Thymus (tissue), 14 donors: ENCODE data around the gene GNPAT. TPM values are rescaled to one million over a fixed set of nuclear protein-coding genes. Genes with fewer than 3 reads are reported as not detected.

Experiments
- DNase-seq, 9 donors: peaks; one replicate each; pipeline ENCODE4 v3.0.0-alpha.2; 2013; ENCODE audit warnings: low spot score in 9 of 9, low read depth in 6 of 9, missing footprints in 1 of 9
- H3K27ac ChIP-seq, 2 donors: one replicate each; pipeline ENCODE4 v1.5.1; 2013; ENCODE audit warnings: control low read depth in 1 of 2, low read depth in 1 of 2, low read length in 1 of 2, mild to moderate bottlenecking in 1 of 2, moderate library complexity in 1 of 2
- H3K27me3 ChIP-seq, 2 donors: one replicate each; pipeline ENCODE4 v1.5.1; 2013; ENCODE audit warnings: low read length in 1 of 2; ENCODE audit not compliant: control insufficient read depth in 2 of 2, insufficient read depth in 1 of 2
- H3K36me3 ChIP-seq, 2 donors: one replicate each; pipeline ENCODE4 v1.5.1; 2013; ENCODE audit warnings: low read length in 1 of 2, mild to moderate bottlenecking in 1 of 2, moderate library complexity in 1 of 2; ENCODE audit not compliant: control insufficient read depth in 2 of 2, insufficient read depth in 2 of 2
- H3K4me1 ChIP-seq, 2 donors: one replicate each; pipeline ENCODE4 v1.5.1; 2013; ENCODE audit warnings: low read length in 2 of 2; ENCODE audit not compliant: control insufficient read depth in 2 of 2, insufficient read depth in 2 of 2
- H3K4me3 ChIP-seq, 2 donors: one replicate each; pipeline ENCODE4 v1.5.1; 2013; ENCODE audit warnings: low read length in 2 of 2, control low read depth in 1 of 2, mild to moderate bottlenecking in 1 of 2
- H3K9me3 ChIP-seq, 2 donors: one replicate each; pipeline ENCODE4 v1.5.1; 2013; ENCODE audit warnings: low read length in 1 of 2, mild to moderate bottlenecking in 1 of 2; ENCODE audit not compliant: control insufficient read depth in 2 of 2, insufficient read depth in 1 of 2
- WGBS: extraction: QIAGEN DNeasy Blood & Tissue Kit; methylation state at CpG from one replicate; pipeline ENCODE4 v1.1.7; 2013; 5-methylcytosine and 5-hydroxymethylcytosine counted together
- long read RNA-seq, 10 donors: transcript quantifications; one replicate each; lab custom pipeline, GENCODE V29; 2026
- polyA plus RNA-seq: library from polyadenylated mRNA; stranded (reverse); fragments of 200-250 nt; gene quantifications from one replicate; pipeline ENCODE4 v1.2.3, GENCODE V29; 2013
- total RNA-seq: library from RNA; stranded (reverse); fragments of 120-200 nt; gene quantifications from one replicate; pipeline ENCODE4 v1.2.4, GENCODE V29; 2013
- donor health status: healthy.

Gene GNPAT
- total RNA-seq (45.9 TPM), polyA plus RNA-seq (54.3 TPM)
- long read RNA-seq, donor 1: 0 reads
- long read RNA-seq, donor 2, transcript GNPAT-201 (16 exons, 2,643 nt): major isoform, 17 of 41 reads
- long read RNA-seq, donor 2, partial matches to known transcripts: 22 of 41 reads
- long read RNA-seq, donor 2, other reads (novel, unspliced or antisense): 0 of 41 reads
- long read RNA-seq, donor 3, transcript GNPAT-201 (16 exons, 2,643 nt): major isoform, 16 of 30 reads
- long read RNA-seq, donor 3, partial matches to known transcripts: 11 of 30 reads
- long read RNA-seq, donor 3, other reads (novel, unspliced or antisense): 0 of 30 reads
- long read RNA-seq, donor 4, partial matches to known transcripts: 0 of 5 reads
- long read RNA-seq, donor 4, other reads (novel, unspliced or antisense): 0 of 5 reads
- long read RNA-seq, donor 5, transcript GNPAT-201 (16 exons, 2,643 nt): major isoform, 12 of 27 reads
- long read RNA-seq, donor 5, partial matches to known transcripts: 13 of 27 reads
- long read RNA-seq, donor 5, other reads (novel, unspliced or antisense): 0 of 27 reads
- long read RNA-seq, donor 6, transcript GNPAT-201 (16 exons, 2,643 nt): major isoform, 7 of 15 reads
- long read RNA-seq, donor 6, partial matches to known transcripts: 8 of 15 reads
- long read RNA-seq, donor 6, other reads (novel, unspliced or antisense): 0 of 15 reads
- long read RNA-seq, donor 7, transcript GNPAT-201 (16 exons, 2,643 nt): major isoform, 11 of 11 reads
- long read RNA-seq, donor 7, partial matches to known transcripts: 0 of 11 reads
- long read RNA-seq, donor 7, other reads (novel, unspliced or antisense): 0 of 11 reads
- long read RNA-seq, donor 8, transcript GNPAT-201 (16 exons, 2,643 nt): major isoform, 6 of 7 reads
- long read RNA-seq, donor 8, partial matches to known transcripts: 0 of 7 reads
- long read RNA-seq, donor 8, other reads (novel, unspliced or antisense): 0 of 7 reads
- long read RNA-seq, donor 9, partial matches to known transcripts: 5 of 9 reads
- long read RNA-seq, donor 9, other reads (novel, unspliced or antisense): 0 of 9 reads
- long read RNA-seq, donor 10, transcript GNPAT-201 (16 exons, 2,643 nt): major isoform, 5 of 5 reads
- long read RNA-seq, donor 10, partial matches to known transcripts: 0 of 5 reads
- long read RNA-seq, donor 10, other reads (novel, unspliced or antisense): 0 of 5 reads

DNA sequence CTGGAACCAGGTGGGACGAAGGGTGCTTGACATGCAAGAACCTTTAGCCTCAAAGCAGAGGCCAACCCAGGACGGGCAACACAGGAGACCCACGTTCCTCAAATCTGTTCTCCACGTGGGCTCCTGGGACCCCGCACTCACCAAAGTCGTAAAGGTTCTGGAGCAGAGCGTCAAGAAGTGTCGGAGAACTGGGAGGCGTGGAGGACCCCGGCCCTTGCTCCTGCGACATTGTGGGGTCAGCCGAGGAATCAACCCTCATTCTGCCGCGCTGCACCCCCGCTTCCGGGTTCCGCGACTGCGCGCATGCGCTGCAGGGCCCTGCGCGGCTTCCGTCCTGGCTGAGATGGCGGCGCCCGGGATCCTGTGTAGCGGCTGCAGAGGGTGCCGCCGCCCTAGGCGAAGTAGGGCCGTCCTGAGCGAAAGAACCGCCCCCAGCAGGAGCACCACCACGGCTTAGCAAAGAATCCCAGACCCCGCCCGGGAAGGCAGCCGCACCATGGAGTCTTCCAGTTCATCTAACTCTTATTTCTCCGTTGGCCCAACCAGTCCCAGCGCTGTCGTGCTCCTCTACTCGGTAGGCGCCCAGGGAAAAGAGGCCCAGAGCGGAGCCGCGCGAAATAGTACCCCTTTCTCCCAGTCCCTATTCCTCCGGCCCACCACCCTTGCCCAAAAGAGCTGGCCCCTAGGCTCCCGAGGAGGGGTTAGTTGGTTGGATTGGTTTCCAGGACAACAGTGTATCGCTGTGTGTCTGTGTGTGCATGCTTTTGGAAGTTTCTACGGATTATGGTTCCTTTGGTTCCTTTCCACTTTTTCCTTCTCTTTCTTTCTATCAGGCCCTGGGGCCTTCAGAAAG lies at the start of gene GNPAT:
TSS of gene GNPAT (plus strand) at position 330 of the 853 bp plus-strand sequence. CDS start at position 497, 167 bp downstream.
- Histone ChIP-seq H3K27ac (peak within 1 kb of the TSS; percentile 64 to 74), H3K9me3 (no peaks in the 10 kb centered on the region), H3K27me3 (no peaks in the 10 kb centered on the region), H3K4me1 (peaks cover 14 to 15% of the 10 kb centered on the region in 2 donors), H3K36me3 (peaks cover 19 to 25% of the 10 kb centered on the region in 2 donors), H3K4me3 (peak within 1 kb of the TSS; percentile 68 to 93)
- DNase-seq: peak; percentile 69 to 95 (median 88)
- under 1% methylated on average over 51 of the region's 51 CpGs for WGBS

DNA sequence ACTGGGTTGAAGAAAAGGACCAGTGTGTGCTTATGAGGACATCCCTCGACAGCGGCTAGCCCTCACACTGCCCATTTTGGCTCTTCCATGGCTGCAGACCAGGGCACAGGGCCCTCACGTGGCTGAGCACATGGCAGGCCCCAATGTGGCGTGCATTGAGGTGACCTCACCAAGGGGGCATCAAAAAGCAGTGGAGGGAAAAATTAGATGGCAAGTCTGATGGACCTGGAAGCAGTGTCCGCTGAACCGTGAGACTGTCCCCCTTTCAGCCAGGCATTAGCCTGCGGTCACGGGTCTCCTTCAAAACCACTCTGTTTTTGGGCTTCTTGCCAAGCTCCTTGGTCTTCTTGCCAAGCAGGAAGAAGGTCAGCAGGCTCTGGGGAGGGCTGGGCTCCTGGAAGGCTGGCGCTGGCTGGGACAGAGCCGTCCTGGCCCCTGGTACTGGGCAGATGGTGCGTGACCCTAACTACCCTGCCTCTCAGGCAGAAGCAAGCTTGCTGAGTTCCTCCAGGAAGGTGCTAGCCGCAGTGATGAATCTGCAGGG lies 48.3 kb upstream of the GNPAT start:
- WGBS: 79% methylated on average over 12 of the region's 12 CpGs
- no peak for DNase-seq
- Histone ChIP-seq H3K4me3 (no peak overlapping the region), H3K36me3 (no peaks in the 10 kb centered on the region), H3K9me3 (peaks cover 0 to 7% of the 10 kb centered on the region in 2 donors), H3K27ac (no peak overlapping the region), H3K27me3 (peaks cover 2 to 19% of the 10 kb centered on the region in 2 donors), H3K4me1 (no peaks in the 10 kb centered on the region)

DNA sequence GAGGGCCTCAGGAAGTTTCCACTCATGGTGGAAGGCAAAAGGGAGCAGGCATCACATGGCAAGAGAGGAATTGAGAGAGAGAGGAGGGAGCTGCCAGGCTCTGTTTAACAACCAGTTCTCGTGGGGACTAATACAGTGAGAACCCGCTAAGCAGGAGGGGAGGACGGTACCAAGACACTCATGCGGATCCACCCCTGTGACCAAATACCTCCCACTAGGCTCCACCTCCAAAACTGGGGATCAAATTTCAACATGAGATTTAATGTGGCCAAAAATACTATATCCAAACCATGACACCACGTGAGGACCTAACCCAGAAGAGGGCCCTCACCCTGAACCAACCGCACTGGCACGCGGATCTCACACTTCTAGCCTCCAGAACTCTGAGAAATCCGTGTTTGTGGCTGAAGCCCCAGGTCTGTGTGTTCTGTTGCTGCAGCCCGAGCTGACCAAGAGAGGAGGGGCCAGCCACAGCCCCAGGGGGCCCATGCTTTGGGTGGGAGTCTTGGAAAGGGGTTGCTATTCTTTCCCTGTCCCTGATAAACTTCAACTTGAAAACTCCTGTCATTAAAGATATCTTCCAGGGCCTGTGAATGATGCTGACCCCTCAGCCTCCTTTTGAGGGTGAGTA lies 47.2 kb upstream of the GNPAT start:
- no peak overlapping the region for H3K4me3 ChIP-seq
- H3K27ac ChIP-seq: no peak overlapping the region
- H3K9me3 ChIP-seq: peaks cover 0 to 7% of the 10 kb centered on the region in 2 donors
- no peak for DNase-seq
- WGBS: 83% methylated on average over 10 of the region's 10 CpGs
- no peaks in the 10 kb centered on the region for H3K4me1 ChIP-seq
- peaks cover 2 to 12% of the 10 kb centered on the region in 2 donors for H3K27me3 ChIP-seq
- H3K36me3 ChIP-seq: no peaks in the 10 kb centered on the region

DNA sequence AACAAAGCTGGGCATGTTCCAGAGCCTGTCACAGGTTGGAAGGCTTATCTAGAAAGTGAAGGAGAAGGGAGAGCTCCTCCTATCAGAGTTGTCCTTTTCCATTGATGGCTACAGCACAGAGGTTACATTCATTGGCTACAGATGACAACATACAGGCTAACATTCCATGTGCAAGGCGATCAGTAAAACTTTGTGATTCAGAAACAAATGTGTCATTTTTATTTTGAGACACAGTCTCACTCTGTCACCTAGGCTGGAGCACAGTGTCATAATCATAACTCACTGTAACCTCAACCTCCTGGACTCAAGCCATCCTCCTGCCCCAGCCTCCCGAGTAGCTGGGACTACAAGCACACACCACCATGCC lies 46.6 kb upstream of the GNPAT start:
- 90% methylated on average over 2 of the region's 2 CpGs for WGBS

DNA sequence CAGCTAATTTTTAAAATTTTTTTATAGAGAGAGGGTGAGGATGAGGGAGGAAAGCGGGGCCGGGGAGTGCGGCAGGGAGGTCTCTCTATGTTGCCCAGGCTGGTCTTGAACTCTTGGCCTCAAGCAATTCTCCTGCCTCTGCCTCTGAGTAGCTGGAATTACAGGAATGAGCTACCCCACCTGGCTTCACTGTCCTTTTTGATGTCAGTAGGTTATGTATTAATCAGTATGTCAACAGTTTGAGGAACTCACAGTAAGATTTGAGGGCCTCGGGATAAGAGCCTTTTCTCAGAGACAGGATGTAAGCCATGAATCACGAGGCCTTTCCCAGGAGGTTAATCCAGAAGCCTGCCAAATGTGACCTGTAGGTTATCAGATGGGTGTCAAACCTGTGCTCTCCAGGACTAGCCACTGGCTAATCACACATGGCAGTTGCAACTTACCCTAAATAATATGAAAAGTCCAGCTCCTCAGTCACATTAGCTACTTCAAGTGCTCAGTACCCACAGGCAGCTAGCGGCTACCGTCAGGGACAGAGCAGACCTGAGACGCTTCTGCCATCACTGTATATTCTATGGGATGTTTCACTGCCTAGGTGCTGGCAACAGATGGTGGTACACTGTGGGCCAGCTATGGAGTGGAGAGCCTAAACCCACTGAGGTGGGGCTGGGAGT lies 46.0 kb upstream of the GNPAT start:
- Histone ChIP-seq H3K27me3 (peaks cover 2 to 12% of the 10 kb centered on the region in 2 donors), H3K27ac (no peak overlapping the region), H3K4me1 (no peaks in the 10 kb centered on the region), H3K9me3 (peaks cover 0 to 7% of the 10 kb centered on the region in 2 donors), H3K4me3 (no peak overlapping the region), H3K36me3 (no peaks in the 10 kb centered on the region)
- WGBS: 87% methylated on average over 8 of the region's 8 CpGs
- DNase-seq: no peak

More for the DNA sequence above, 46.6 kb upstream of the GNPAT start:
- peaks cover 2 to 12% of the 10 kb centered on the region in 2 donors for H3K27me3 ChIP-seq
- peaks cover 0 to 7% of the 10 kb centered on the region in 2 donors for H3K9me3 ChIP-seq
- H3K4me1 ChIP-seq: no peaks in the 10 kb centered on the region
- no peak overlapping the region for H3K4me3 ChIP-seq
- DNase-seq: no peak
- H3K36me3 ChIP-seq: no peaks in the 10 kb centered on the region
- no peak overlapping the region for H3K27ac ChIP-seq

DNA sequence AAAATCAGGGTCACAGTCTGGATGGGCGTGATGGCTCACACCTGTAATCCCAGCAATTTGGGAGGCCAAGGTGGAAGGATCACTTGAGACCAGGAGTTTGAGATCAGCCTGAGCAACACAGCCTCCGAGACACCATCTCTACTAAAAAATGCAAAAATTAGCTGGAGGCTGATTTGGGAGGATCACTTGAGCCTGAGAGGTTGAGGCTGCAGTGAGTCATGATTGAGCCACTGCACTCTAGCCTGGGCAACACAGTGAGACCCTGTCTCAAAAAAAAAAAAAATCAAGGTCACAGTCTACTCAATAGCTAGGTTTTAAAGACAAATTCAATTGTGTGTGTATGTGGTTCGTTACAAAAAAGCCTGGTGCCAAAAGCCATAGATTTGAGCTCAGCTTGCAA lies 44.7 kb upstream of the GNPAT start:
- Histone ChIP-seq H3K4me3 (no peak overlapping the region), H3K9me3 (no peaks in the 10 kb centered on the region), H3K27me3 (peaks cover 2 to 16% of the 10 kb centered on the region in 2 donors), H3K36me3 (no peaks in the 10 kb centered on the region), H3K4me1 (no peaks in the 10 kb centered on the region), H3K27ac (no peak overlapping the region)
- DNase-seq: no peak
- 91% methylated on average over 3 of the region's 3 CpGs for whole genome bisulfite sequencing

DNA sequence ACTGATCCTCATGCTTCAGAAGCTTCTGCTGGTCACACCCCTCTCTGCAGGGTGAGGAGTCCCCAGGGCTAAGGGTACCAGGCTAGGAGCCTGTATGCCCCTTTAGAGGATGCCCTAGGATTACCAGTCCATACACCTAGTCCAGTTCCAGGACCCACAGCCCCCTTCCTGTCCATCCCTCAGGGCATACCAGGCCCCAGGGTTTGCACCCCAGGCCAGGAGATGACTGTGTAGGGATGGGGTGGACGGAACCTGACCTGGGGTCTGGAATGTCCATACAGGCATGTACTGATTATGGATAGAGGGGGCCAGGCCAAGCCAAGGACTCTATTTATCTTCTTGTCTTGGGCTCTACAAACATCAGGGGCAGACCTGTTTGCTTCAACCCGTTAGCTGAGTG lies 44.3 kb upstream of the GNPAT start:
- H3K4me3 ChIP-seq: no peak overlapping the region
- no peak overlapping the region for H3K27ac ChIP-seq
- DNase-seq: no peak
- no peaks in the 10 kb centered on the region for H3K4me1 ChIP-seq
- no peaks in the 10 kb centered on the region for H3K36me3 ChIP-seq
- no peaks in the 10 kb centered on the region for H3K9me3 ChIP-seq
- 98% methylated on average over 2 of the region's 2 CpGs for WGBS
- H3K27me3 ChIP-seq: peaks cover 2 to 18% of the 10 kb centered on the region in 2 donors
